Cardiac fibroblast (primary cell): ENCODE data around the gene LMAN2.
A peak's percentile ranks its signal among the peaks of the same experiment; 100 is the strongest.
"Not testable (repeated sequence)": the region's sequence is repeated elsewhere in the genome, so short reads cannot be mapped to it uniquely, and the experiment has no call there.

Experiments used
- DNase-seq, 2 donors: peaks; one replicate each; pipeline versions ENCODE4 v3.0.0 to v3.0.0-alpha.2; 2010; ENCODE audit warnings: low read depth in 2 of 2
- H3K4me3 ChIP-seq, 2 donors: replicated peaks in 1 of 2; 1 replicate in 1 of 2; 2 replicates in 1 of 2; pipeline ENCODE4 v1.5.1; 2011; ENCODE audit warnings: low read depth in 2 of 2, low read length in 2 of 2, mild to moderate bottlenecking in 2 of 2, moderate library complexity in 1 of 2
- CTCF ChIP-seq: IDR thresholded peaks from one replicate; pipeline ENCODE4 v1.5.1; 2011; ENCODE audit warnings: low read depth, mild to moderate bottlenecking, low read length, inconsistent platforms

LMAN2 gene

GRCh38 chr5:177343777-177344176, 7.7 kb downstream of the LMAN2 start:
- H3K4me3 ChIP-seq: no peak overlapping the region
- DNase-seq: no peak
- no peak for TF ChIP-seq CTCF

GRCh38 chr5:177343000-177343399, 8.5 kb downstream of the LMAN2 start:
- not testable (repeated sequence) for H3K4me3 ChIP-seq, DNase-seq

- DNase-seq: no peak
- H3K4me3 ChIP-seq: no peak overlapping the region
- TF ChIP-seq CTCF: no peak
These were observed 12.3 kb downstream of the LMAN2 start for GRCh38 chr5:177339107-177339638.

- no peak for TF ChIP-seq CTCF
- H3K4me3 ChIP-seq: no peak overlapping the region
- DNase-seq: no peak
These were observed 13.0 kb downstream of the LMAN2 start for GRCh38 chr5:177338251-177339106.

GRCh38 chr5:177336603-177337494, 14.6 kb downstream of the LMAN2 start:
- no peak for DNase-seq
- TF ChIP-seq CTCF: no peak
- H3K4me3 ChIP-seq: no peak overlapping the region

GRCh38 chr5:177336112-177336511, 15.4 kb downstream of the LMAN2 start:
- peak in 1 of 2 donors; percentile 22 for DNase-seq
- peak; percentile 30 for TF ChIP-seq CTCF
- H3K4me3 ChIP-seq: no peak overlapping the region

- H3K4me3 ChIP-seq: no peak overlapping the region
- no peak for DNase-seq
- TF ChIP-seq CTCF: no peak
These were observed 15.8 kb downstream of the LMAN2 start for GRCh38 chr5:177335701-177336065.
